Ishikawa (cell line): ENCODE measurements around the gene CYP2C18.

Source experiments
- CEBPB ChIP-seq: IDR thresholded peaks from 2 replicates; pipeline ENCODE4 v1.6.1; 2012
- CREB1 ChIP-seq: IDR thresholded peaks from 2 replicates; pipeline ENCODE4 v1.6.1; 2012; ENCODE audit warnings: low read depth
- EGR1 ChIP-seq: IDR thresholded peaks from 2 replicates; pipeline ENCODE4 v1.6.1; 2012
- EP300 ChIP-seq: IDR thresholded peaks from 2 replicates; pipeline ENCODE4 v1.6.1; 2012; ENCODE audit warnings: borderline replicate concordance
- FOXM1 ChIP-seq: IDR thresholded peaks from 2 replicates; pipeline ENCODE4 v1.6.1; 2012; ENCODE audit warnings: low read depth, borderline replicate concordance
- NFIC ChIP-seq: IDR thresholded peaks from 2 replicates; pipeline ENCODE4 v1.6.1; 2012
- RAD21 ChIP-seq: IDR thresholded peaks from 2 replicates; pipeline ENCODE4 v1.6.1; 2012; ENCODE audit warnings: low read depth
- REST ChIP-seq: IDR thresholded peaks from 2 replicates; pipeline ENCODE4 v1.6.1; 2012; ENCODE audit warnings: low read depth, mild to moderate bottlenecking
- TAF1 ChIP-seq: IDR thresholded peaks from 2 replicates; pipeline ENCODE4 v1.6.1; 2012; ENCODE audit warnings: low read depth, mild to moderate bottlenecking
- TCF12 ChIP-seq: IDR thresholded peaks from 2 replicates; pipeline ENCODE4 v1.6.1; 2012; ENCODE audit warnings: low read depth
- TEAD4 ChIP-seq: IDR thresholded peaks from 2 replicates; pipeline ENCODE4 v1.6.1; 2012
- YY1 ChIP-seq: IDR thresholded peaks from 2 replicates; pipeline ENCODE4 v1.6.1; 2012; ENCODE audit warnings: low read depth
- ZBTB7A ChIP-seq: IDR thresholded peaks from 2 replicates; pipeline ENCODE4 v1.6.1; 2012; ENCODE audit warnings: low read depth
- TF ChIP-seq, protein P1 (sequence below): IDR thresholded peaks from 2 replicates; pipeline ENCODE4 v1.6.1; 2012
- TF ChIP-seq, protein P2 (sequence below): IDR thresholded peaks from 2 replicates; pipeline ENCODE4 v1.6.1; 2012

CYP2C18 gene

GRCh38 chr10:94762393-94762792 lies 78.9 kb downstream of the CYP2C18 start, which contains the start of gene CYP2C19:
Gene CYP2C19 (plus strand): TSS chr10:94762681. CDS start chr10:94762706, 25 bp downstream.
- TF ChIP-seq ZBTB7A = no peak
- TF ChIP-seq REST = no peak
- no peak for TF ChIP-seq NFIC
- no peak for TF ChIP-seq TEAD4
- TF ChIP-seq, protein P1, sequence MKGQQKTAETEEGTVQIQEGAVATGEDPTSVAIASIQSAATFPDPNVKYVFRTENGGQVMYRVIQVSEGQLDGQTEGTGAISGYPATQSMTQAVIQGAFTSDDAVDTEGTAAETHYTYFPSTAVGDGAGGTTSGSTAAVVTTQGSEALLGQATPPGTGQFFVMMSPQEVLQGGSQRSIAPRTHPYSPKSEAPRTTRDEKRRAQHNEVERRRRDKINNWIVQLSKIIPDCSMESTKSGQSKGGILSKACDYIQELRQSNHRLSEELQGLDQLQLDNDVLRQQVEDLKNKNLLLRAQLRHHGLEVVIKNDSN = no peak
- TF ChIP-seq EGR1 = no peak
- no peak for TF ChIP-seq CEBPB
- no peak for TF ChIP-seq CREB1
- no peak for TF ChIP-seq TAF1
- TF ChIP-seq YY1 = no peak
- TF ChIP-seq RAD21 = no peak
- TF ChIP-seq, protein P2, sequence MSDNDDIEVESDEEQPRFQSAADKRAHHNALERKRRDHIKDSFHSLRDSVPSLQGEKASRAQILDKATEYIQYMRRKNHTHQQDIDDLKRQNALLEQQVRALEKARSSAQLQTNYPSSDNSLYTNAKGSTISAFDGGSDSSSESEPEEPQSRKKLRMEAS = no peak
- TF ChIP-seq EP300 = no peak
- no peak for TF ChIP-seq FOXM1
- no peak for TF ChIP-seq TCF12

- TF ChIP-seq EP300 (no peak), EGR1 (no peak), ZBTB7A (no peak), FOXM1 (no peak), REST (no peak), RAD21 (no peak), CEBPB (no peak)
Measured at GRCh38 chr10:94777886-94778458, 94.4 kb downstream of the CYP2C18 start.

DNA sequence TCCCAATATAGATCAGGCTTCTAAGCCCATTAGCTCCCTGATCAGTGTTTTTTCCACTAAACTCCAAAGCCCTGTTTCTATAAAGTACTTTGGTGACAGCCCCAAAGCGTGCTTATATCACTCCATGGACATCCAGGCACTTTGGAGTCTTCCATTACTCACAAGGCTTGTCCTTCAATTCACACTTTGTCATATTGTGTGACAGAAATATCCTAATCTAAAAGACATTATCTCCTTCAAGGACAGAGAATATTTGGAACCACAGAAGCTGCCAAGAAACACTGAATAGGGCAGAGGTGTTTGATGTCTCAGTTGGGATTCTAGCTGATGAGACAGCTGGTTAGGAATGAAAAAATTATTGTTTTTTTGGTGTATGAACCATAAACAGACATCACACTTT lies 97.3 kb downstream of the CYP2C18 start:
- no peak for TF ChIP-seq CEBPB
- TF ChIP-seq YY1 = no peak
- TF ChIP-seq EP300 = no peak
- no peak for TF ChIP-seq EGR1
- no peak for TF ChIP-seq TEAD4
- TF ChIP-seq NFIC = no peak
- TF ChIP-seq FOXM1 = no peak
- TF ChIP-seq, protein P1 = no peak
- TF ChIP-seq REST = no peak
- no peak for TF ChIP-seq TAF1
- TF ChIP-seq ZBTB7A = no peak
- no peak for TF ChIP-seq RAD21
- TF ChIP-seq CREB1 = no peak
- TF ChIP-seq, protein P2 = no peak
- TF ChIP-seq TCF12 = no peak

DNA sequence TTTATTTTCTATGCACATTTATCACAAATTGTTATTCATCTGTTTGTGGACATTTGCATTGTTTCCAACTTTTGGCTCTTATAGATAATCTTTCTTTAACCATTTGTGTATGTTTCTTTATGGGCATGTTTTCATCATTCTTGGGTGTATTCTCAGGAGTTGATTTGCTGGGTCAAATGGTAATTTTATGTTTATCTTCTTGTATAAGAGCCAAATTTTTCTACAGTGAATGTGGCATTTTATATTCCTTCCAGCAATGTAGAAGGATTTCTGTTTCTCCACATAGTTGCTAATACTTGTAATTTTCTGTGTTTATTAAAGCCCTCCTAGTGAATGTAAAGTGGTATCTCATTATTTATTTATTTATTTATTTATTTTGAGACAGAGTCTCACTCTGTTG lies 100.7 kb downstream of the CYP2C18 start:
- TF ChIP-seq, protein P1 = no peak
- TF ChIP-seq EGR1 (no peak), FOXM1 (no peak), EP300 (no peak), TAF1 (no peak), TCF12 (no peak), RAD21 (no peak), REST (no peak), TEAD4 (no peak)
